Fibroblast of skin of right quadriceps (primary cell): ENCODE data around the gene GPR78.
"Not testable (repeated sequence)": the region's sequence is repeated elsewhere in the genome, so short reads cannot be mapped to it uniquely, and the experiment has no call there.

Experiments
- DNase-seq: peaks from one replicate; pipeline ENCODE4 v3.0.0-alpha.2; 2013

Gene GPR78

DNA sequence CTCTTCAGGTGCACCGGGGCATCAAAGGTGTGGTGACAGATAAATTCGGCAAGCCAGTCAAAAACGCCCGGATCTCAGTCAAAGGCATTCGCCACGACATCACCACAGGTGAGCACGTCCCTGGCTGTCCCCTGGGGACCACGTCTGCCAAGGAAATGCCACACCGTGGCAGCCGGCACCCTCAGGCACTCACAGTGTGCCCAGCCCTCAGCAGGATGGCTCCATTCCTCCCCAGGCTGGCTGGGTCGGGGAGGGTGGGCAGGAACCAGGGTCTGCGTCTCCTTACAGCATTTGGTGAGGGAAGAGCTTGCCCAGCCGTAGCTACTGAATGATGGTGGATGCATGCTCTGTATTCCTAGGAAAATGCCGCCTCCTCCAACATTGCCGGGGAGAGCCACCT is 38.2 kb downstream of the GPR78 start:
- no peak for DNase-seq

- DNase-seq: no peak
These were observed 38.9 kb downstream of the GPR78 start for GRCh38 chr4:8618961-8619720.

GRCh38 chr4:8621135-8621534 is 40.9 kb downstream of the GPR78 start:
- not testable (repeated sequence) for DNase-seq

DNA sequence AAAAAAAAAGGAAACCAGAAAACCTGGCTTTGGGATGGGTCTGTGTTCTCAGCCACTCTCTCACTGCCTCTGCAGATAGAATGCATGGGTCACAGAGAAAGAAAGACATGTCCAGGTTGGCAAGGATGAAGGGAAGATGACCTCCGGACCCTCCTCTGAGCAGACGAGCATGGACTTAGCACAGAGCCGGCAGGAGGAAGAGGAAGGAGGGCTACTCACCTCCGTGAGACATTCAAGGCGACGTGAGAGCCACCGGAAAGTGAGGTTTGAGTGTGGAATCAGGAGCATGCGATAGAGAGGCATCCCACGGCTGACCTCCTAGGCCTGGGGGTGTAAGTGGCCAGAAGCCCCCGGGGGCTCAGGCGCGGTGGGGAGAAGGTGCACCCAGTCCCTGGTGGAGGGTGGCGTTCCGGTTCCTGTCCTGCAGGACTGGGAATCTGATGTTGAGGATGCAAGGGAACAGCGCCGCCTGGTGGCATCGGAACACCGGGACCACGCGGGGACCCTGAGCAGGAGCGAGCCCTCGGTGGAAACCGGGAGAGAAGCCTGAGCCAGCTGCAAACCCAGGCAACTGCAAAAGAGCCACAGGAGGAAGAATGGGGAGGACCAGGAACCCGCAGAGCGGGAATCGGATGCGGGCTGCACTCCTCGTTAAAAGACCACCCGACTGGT is 44.5 kb downstream of the GPR78 start:
- not testable (repeated sequence) for DNase-seq

- not testable (repeated sequence) for DNase-seq
These were observed 50.2 kb downstream of the GPR78 start for GRCh38 chr4:8630240-8630905.

GRCh38 chr4:8631896-8632295 is 51.7 kb downstream of the GPR78 start:
- not testable (repeated sequence) for DNase-seq

GRCh38 chr4:8634773-8635172 is 54.6 kb downstream of the GPR78 start:
- not testable (repeated sequence) for DNase-seq

GRCh38 chr4:8635897-8636554 is 55.8 kb downstream of the GPR78 start:
- DNase-seq: not testable (repeated sequence)
